GM23248 (cell line): ENCODE results near the gene PDE8B. TPM values are rescaled to one million over a fixed set of nuclear protein-coding genes. Genes with fewer than 3 reads are reported as not detected.

Experiments
- DNase-seq: peaks from one replicate; pipeline ENCODE4 v3.0.0-alpha.2; 2015
- H2AFZ ChIP-seq: fragments of 200-600 bp; sonication (generic); 2 replicates; pipeline ENCODE4 v1.6.1; 2016; ENCODE audit warnings: antibody characterized with exemption
- H3F3A ChIP-seq: fragments of 200-600 bp; sonication (generic); 2 replicates; pipeline ENCODE4 v1.6.1; 2016; ENCODE audit warnings: mild to moderate bottlenecking, antibody characterized with exemption, mixed run types; ENCODE audit not compliant: insufficient read depth
- H3K27ac ChIP-seq: fragments of 200-600 bp; sonication (generic); 2 replicates; pipeline ENCODE4 v1.5.1; 2016; ENCODE audit warnings: mild to moderate bottlenecking
- H3K27me3 ChIP-seq: fragments of 200-600 bp; sonication (generic); replicated peaks from 2 replicates; pipeline ENCODE4 v1.6.1; 2016; ENCODE audit warnings: mild to moderate bottlenecking; ENCODE audit not compliant: insufficient read depth
- H3K36me3 ChIP-seq: fragments of 200-600 bp; sonication (generic); 2 replicates; pipeline ENCODE4 v1.6.1; 2016; ENCODE audit warnings: low read depth, mild to moderate bottlenecking
- H3K4me1 ChIP-seq: fragments of 200-600 bp; sonication (generic); 2 replicates; pipeline ENCODE4 v1.6.1; 2016; ENCODE audit warnings: mild to moderate bottlenecking; ENCODE audit not compliant: insufficient read depth
- H3K4me2 ChIP-seq: fragments of 200-600 bp; sonication (generic); one replicate; pipeline ENCODE4 v1.6.1; 2016; ENCODE audit warnings: mild to moderate bottlenecking; ENCODE audit not compliant: unreplicated experiment
- H3K4me3 ChIP-seq: fragments of 200-600 bp; sonication (generic); 2 replicates; pipeline ENCODE4 v1.5.1; 2016; ENCODE audit warnings: mild to moderate bottlenecking
- H3K79me2 ChIP-seq: fragments of 200-600 bp; sonication (generic); 2 replicates; pipeline ENCODE4 v1.6.1; 2016; ENCODE audit warnings: mild to moderate bottlenecking; ENCODE audit not compliant: insufficient read depth
- H3K9ac ChIP-seq: fragments of 200-600 bp; sonication (generic); 2 replicates; pipeline ENCODE4 v1.6.1; 2016; ENCODE audit warnings: mild to moderate bottlenecking
- H3K9me2 ChIP-seq: fragments of 200-600 bp; sonication (generic); 2 replicates; pipeline ENCODE4 v1.6.1; 2016; ENCODE audit warnings: mixed run types, mild to moderate bottlenecking, moderate library complexity; ENCODE audit not compliant: insufficient read depth
- H3K9me3 ChIP-seq: fragments of 200-600 bp; sonication (generic); one replicate; pipeline ENCODE4 v1.6.1; 2017; ENCODE audit warnings: low read depth
- H4K20me1 ChIP-seq: fragments of 200-600 bp; sonication (generic); 2 replicates; pipeline ENCODE4 v1.6.0; 2016; ENCODE audit not compliant: insufficient read depth
- EZH2 ChIP-seq: fragments of 200-600 bp; sonication (generic); IDR thresholded peaks from 2 replicates; pipeline ENCODE4 v1.6.1; 2018; ENCODE audit warnings: antibody characterized with exemption, mild to moderate bottlenecking; ENCODE audit not compliant: insufficient read depth, poor library complexity, severe bottlenecking
- EZH2phosphoT487 ChIP-seq: fragments of 200-600 bp; sonication (generic); IDR thresholded peaks from 2 replicates; pipeline ENCODE4 v1.6.1; 2018; ENCODE audit warnings: antibody characterized with exemption, moderate library complexity, mild to moderate bottlenecking, low read depth; ENCODE audit not compliant: insufficient read depth
- WGBS, 2 experiments: methylation state at CpG; one replicate each; pipeline ENCODE4 v1.1.6; 2015 to 2017; ENCODE audit warnings: low lambda C conversion rate in 2 of 2, low coverage in 1 of 2; ENCODE audit errors: missing lambda C conversion rate in 2 of 2; 5-methylcytosine and 5-hydroxymethylcytosine counted together
- in situ Hi-C: fragments of 300-500 bp; cut with MboI; formaldehyde crosslinking; loops from 2 replicates; pipeline ENCODE4 v1.15.0; 2020
- polyA plus RNA-seq: library from polyadenylated mRNA; unstranded; fragments of >200 nt; fragmentation: Nextera tagmentation; extraction: Ambion mirVana; gene quantifications from 2 replicates; pipeline ENCODE4 v1.2.1, GENCODE V29; 2016
- total RNA-seq: library from RNA; depleted of rRNA; stranded (reverse); fragments of >200 nt; shearing (Covaris generic); gene quantifications from 2 replicates; pipeline ENCODE4 v1.2.3, GENCODE V29; 2014

PDE8B gene
- total and polyA plus RNA-seq, 2 experiments from 2014 or later: 0.40 TPM; not detected in 1

DNA sequence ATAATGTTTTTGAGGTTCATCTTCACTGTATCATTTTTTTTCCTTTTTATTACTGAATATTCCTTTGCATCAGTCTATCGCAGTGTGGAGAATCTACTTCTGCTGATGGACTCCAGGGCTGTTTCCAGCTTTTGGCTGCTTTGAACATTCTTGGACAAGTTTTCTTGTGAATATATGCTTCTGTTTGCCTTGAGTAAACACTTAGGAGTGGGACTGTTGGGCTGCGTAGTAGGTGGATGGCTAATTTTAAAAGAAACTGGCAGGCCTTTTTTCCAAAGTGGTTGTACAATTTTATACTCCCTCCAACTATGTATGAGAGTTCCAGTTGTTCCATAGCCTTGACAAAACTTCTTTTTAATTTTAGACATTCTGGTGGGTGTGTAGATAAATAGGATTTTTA, 179.3 kb downstream of the PDE8B start:
- Histone ChIP-seq H3K9ac (no peak overlapping the region), H3K36me3 (no peaks in the 10 kb centered on the region), H3K9me3 (no peaks in the 10 kb centered on the region), H3K4me2 (no peak overlapping the region), H2AFZ (no peak overlapping the region), H3K9me2 (no peaks in the 10 kb centered on the region), H3K79me2 (no peaks in the 10 kb centered on the region), H3K27me3 (no peaks in the 10 kb centered on the region), H3K27ac (no peak overlapping the region), H3K4me3 (no peak overlapping the region), H3F3A (peaks cover 8% of the 10 kb centered on the region), H4K20me1 (no peaks in the 10 kb centered on the region), H3K4me1 (peaks cover 17% of the 10 kb centered on the region)
- TF ChIP-seq EZH2phosphoT487 (no peak), EZH2 (no peak)
- DNase-seq: no peak
- 94 to 96% methylated on average over 2 of the region's 2 CpGs for WGBS, 2 experiments
- in situ Hi-C loops: no loop called here

DNA sequence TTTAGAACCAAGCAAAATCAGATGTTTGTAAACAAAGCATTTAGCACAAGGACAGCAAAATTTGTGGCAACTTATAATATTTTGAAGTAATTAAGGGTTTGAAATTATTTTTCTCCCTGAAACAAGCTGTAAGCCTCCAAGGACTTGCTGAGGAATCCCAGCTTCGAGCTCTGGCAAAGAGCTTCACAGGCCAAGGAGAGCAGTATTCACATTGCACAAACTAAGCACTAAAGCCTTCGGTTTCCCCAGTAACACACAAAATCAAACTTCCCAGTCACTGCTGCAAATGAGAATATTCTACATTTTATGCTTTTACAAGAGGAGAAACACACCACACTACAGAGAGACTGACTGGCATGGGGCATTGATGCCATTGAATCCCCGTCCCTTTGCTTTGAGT, 179.7 kb downstream of the PDE8B start:
- Histone ChIP-seq H3K27ac (no peak overlapping the region), H3K79me2 (no peaks in the 10 kb centered on the region), H2AFZ (no peak overlapping the region), H3K9me3 (no peaks in the 10 kb centered on the region), H3K36me3 (no peaks in the 10 kb centered on the region), H3K4me2 (no peak overlapping the region), H3K4me3 (no peak overlapping the region), H3K9me2 (no peaks in the 10 kb centered on the region), H3K4me1 (peaks cover 17% of the 10 kb centered on the region), H3K27me3 (no peaks in the 10 kb centered on the region), H3F3A (peaks cover 8% of the 10 kb centered on the region), H3K9ac (no peak overlapping the region), H4K20me1 (no peaks in the 10 kb centered on the region)
- peak; percentile 22 for DNase-seq
- in situ Hi-C loops: no loop called here
- 62 to 73% methylated on average over 3 of the region's 3 CpGs for WGBS, 2 experiments
- TF ChIP-seq EZH2phosphoT487 (no peak), EZH2 (no peak)

DNA sequence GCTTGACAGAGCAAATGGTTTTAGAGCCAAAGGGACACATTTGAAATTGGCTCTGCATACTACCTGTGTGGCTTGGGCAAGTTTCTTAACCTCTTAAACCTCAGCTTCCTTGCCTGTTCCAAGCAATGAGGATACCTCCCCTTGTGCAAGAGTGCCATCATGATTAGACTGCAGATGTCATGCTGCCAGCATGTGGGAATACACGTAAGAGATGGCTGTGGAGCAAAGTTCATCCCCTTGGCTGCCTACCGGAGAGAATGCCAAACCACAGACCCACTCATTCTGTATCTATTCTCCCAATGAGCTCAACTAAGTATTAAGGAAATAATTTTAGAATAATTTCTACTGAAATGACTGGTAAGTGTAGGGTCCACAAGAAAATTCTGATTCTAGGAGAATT, 180.3 kb downstream of the PDE8B start:
- peak overlapping the region; percentile 31 for H3K4me2 ChIP-seq
- H3K9ac ChIP-seq: no peak overlapping the region
- H3F3A ChIP-seq: peaks cover 8% of the 10 kb centered on the region
- H3K79me2 ChIP-seq: no peaks in the 10 kb centered on the region
- TF ChIP-seq EZH2phosphoT487 (no peak), EZH2 (no peak)
- H3K9me2 ChIP-seq: no peaks in the 10 kb centered on the region
- peak; percentile 93 for DNase-seq
- H2AFZ ChIP-seq: no peak overlapping the region
- H3K4me3 ChIP-seq: no peak overlapping the region
- H3K36me3 ChIP-seq: no peaks in the 10 kb centered on the region
- H3K9me3 ChIP-seq: no peaks in the 10 kb centered on the region
- peaks cover 17% of the 10 kb centered on the region for H3K4me1 ChIP-seq
- H3K27ac ChIP-seq: no peak overlapping the region
- 4 to 14% methylated on average over 2 of the region's 2 CpGs for WGBS, 2 experiments
- H4K20me1 ChIP-seq: no peaks in the 10 kb centered on the region
- in situ Hi-C loops: no loop called here
- no peaks in the 10 kb centered on the region for H3K27me3 ChIP-seq

DNA sequence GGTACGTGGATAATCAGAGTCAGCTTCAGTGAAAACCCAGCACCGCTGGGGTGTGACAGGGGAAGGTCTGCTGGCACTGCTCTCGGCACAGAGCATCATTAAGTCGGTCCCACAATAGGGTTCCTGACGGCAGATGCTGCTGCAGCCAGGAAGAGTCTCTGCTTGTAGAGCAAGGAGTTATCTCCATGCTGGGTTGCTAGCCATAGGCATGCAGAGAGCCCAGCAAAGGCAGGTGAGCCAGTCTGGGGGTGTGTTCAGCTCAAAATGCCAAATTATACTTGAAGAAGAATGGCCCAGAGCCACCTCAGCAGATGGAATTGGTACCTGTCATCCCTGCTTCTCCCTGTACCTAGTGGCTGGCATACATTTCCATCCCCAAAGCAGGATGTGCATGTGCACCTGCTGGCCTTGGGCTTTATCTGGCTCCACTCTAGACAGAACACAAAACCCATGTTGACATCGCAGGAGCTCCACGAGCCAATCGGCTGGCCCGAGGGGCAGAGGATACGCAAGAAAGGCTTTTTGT, 180.8 kb downstream of the PDE8B start:
- no peak overlapping the region for H3K9ac ChIP-seq
- WGBS, 2 experiments: 89 to 90% methylated on average over 10 of the region's 10 CpGs
- TF ChIP-seq EZH2phosphoT487 (no peak), EZH2 (no peak)
- H3K27ac ChIP-seq: no peak overlapping the region
- peaks cover 17% of the 10 kb centered on the region for H3K4me1 ChIP-seq
- no peaks in the 10 kb centered on the region for H3K9me2 ChIP-seq
- H3K4me2 ChIP-seq: peak overlapping the region; percentile 31
- H4K20me1 ChIP-seq: no peaks in the 10 kb centered on the region
- no peaks in the 10 kb centered on the region for H3K36me3 ChIP-seq
- H3K9me3 ChIP-seq: no peaks in the 10 kb centered on the region
- H3K79me2 ChIP-seq: no peaks in the 10 kb centered on the region
- H3F3A ChIP-seq: peaks cover 8% of the 10 kb centered on the region
- H3K27me3 ChIP-seq: no peaks in the 10 kb centered on the region
- H3K4me3 ChIP-seq: no peak overlapping the region
- no peak overlapping the region for H2AFZ ChIP-seq
- DNase-seq: no peak
- in situ Hi-C loops: no loop called here
